HEK293 (cell line): ENCODE measurements around the gene IQGAP3.

Experiments
- CTCF ChIA-PET: fragments of 350-600 bp; formaldehyde crosslinking; extraction: SDS; loops from one replicate; lab custom pipeline; 2021; ENCODE audit warnings: antibody characterized with exemption; lab: Yijun Ruan, JAX
- POLR2A ChIA-PET: fragments of 300-600 bp; formaldehyde crosslinking; extraction: SDS; loops from one replicate; lab custom pipeline; 2020; ENCODE audit warnings: antibody characterized with exemption, inconsistent platforms; lab: Yijun Ruan, JAX
- H3K27ac ChIP-seq: fragments of 200-500 bp; sonication (Bioruptor generic); 2 replicates; pipeline ENCODE4 v1.5.1; 2014; ENCODE audit warnings: low read depth, low read length, control low read depth, inconsistent platforms; ENCODE audit errors: extremely low read depth
- H3K36me3 ChIP-seq, 2 experiments: fragments of 200-500 bp in 1 of 2; sonication (Bioruptor generic) in 1 of 2; 1 replicate in 1 of 2; 2 replicates in 1 of 2; pipeline ENCODE4 v1.5.1; 2014 to 2017; ENCODE audit warnings: inconsistent platforms in 2 of 2, low read length in 2 of 2; ENCODE audit not compliant: control insufficient read depth in 2 of 2, insufficient read depth in 1 of 2
- H3K4me1 ChIP-seq: fragments of 200-500 bp; sonication (Bioruptor generic); 2 replicates; pipeline ENCODE4 v1.5.1; 2014; ENCODE audit warnings: mild to moderate bottlenecking, low read length, inconsistent platforms; ENCODE audit not compliant: control insufficient read depth, insufficient read depth
- H3K4me3 ChIP-seq: 2 replicates; pipeline ENCODE4 v1.5.1; 2011; ENCODE audit warnings: low read depth, mild to moderate bottlenecking, control low read depth, low read length, moderate library complexity
- H3K9me3 ChIP-seq: fragments of 200-500 bp; sonication (Bioruptor generic); 2 replicates; pipeline ENCODE4 v1.5.1; 2014; ENCODE audit warnings: low read depth, low read length, inconsistent platforms; ENCODE audit not compliant: control insufficient read depth, insufficient read depth
- BCL11A ChIP-seq: fragments of 450-650 bp; formaldehyde crosslinking; IDR thresholded peaks from 2 replicates; pipeline ENCODE4 v1.5.1; 2016; ENCODE audit warnings: low read depth, missing biosample characterization, missing genetic modification characterization
- EGR2 ChIP-seq: fragments of 450-650 bp; formaldehyde crosslinking; IDR thresholded peaks from 2 replicates; pipeline ENCODE4 v1.5.1; 2016; ENCODE audit warnings: low read depth, missing biosample characterization, missing genetic modification characterization
- KLF1 ChIP-seq: fragments of 450-650 bp; formaldehyde crosslinking; IDR thresholded peaks from 2 replicates; pipeline ENCODE4 v1.5.1; 2016; ENCODE audit warnings: missing biosample characterization, missing genetic modification characterization
- MEIS1 ChIP-seq: sonication (generic); formaldehyde crosslinking; IDR thresholded peaks from 2 replicates; pipeline ENCODE4 v1.8.1; 2022; ENCODE audit warnings: missing genetic modification reagents, mild to moderate bottlenecking, borderline replicate concordance
- MZF1 ChIP-seq: fragments of 450-650 bp; formaldehyde crosslinking; IDR thresholded peaks from 2 replicates; pipeline ENCODE4 v1.5.1; 2017; ENCODE audit warnings: missing biosample characterization, missing genetic modification characterization, borderline replicate concordance
- REPIN1 ChIP-seq: fragments of 450-650 bp; formaldehyde crosslinking; IDR thresholded peaks from 2 replicates; pipeline ENCODE4 v1.5.1; 2017; ENCODE audit warnings: missing biosample characterization, missing genetic modification characterization, low read depth
- SP3 ChIP-seq: fragments of 450-650 bp; formaldehyde crosslinking; IDR thresholded peaks from 2 replicates; pipeline ENCODE4 v1.5.1; 2016; ENCODE audit warnings: missing biosample characterization, missing genetic modification characterization
- TCF7L2 ChIP-seq: IDR thresholded peaks from 2 replicates; pipeline ENCODE4 v1.6.1; 2011; ENCODE audit warnings: low read depth, mild to moderate bottlenecking, inconsistent platforms, low read length, moderate library complexity, borderline replicate concordance
- ZBTB17 ChIP-seq: fragments of 450-650 bp; formaldehyde crosslinking; IDR thresholded peaks from 2 replicates; pipeline ENCODE4 v1.5.1; 2016; ENCODE audit warnings: missing biosample characterization, missing genetic modification characterization
- ZBTB20 ChIP-seq: fragments of 450-650 bp; formaldehyde crosslinking; IDR thresholded peaks from 2 replicates; pipeline ENCODE4 v1.5.1; 2016; ENCODE audit warnings: missing biosample characterization, missing genetic modification characterization
- ZFHX2 ChIP-seq: fragments of 450-650 bp; formaldehyde crosslinking; conservative IDR thresholded peaks from 2 replicates; pipeline ENCODE4 v1.5.1; 2016; ENCODE audit warnings: missing biosample characterization, missing genetic modification characterization
- ZFP37 ChIP-seq: fragments of 450-650 bp; formaldehyde crosslinking; IDR thresholded peaks from 2 replicates; pipeline ENCODE4 v1.5.1; 2016; ENCODE audit warnings: missing biosample characterization, missing genetic modification characterization
- ZNF274 ChIP-seq, 2 experiments: fragments of 200-500 bp in 1 of 2; fragments of 450-650 bp in 1 of 2; sonication (Bioruptor generic) in 1 of 2; formaldehyde crosslinking in 1 of 2; IDR thresholded peaks; 2 replicates each; pipeline versions ENCODE4 v1.5.1 to v1.6.1; 2014 to 2016; ENCODE audit warnings: borderline replicate concordance in 1 of 2, inconsistent platforms in 1 of 2, low read length in 1 of 2, missing biosample characterization in 1 of 2, missing genetic modification characterization in 1 of 2
- ZNF280C ChIP-seq: fragments of 450-650 bp; formaldehyde crosslinking; IDR thresholded peaks from 2 replicates; pipeline ENCODE4 v1.5.1; 2016; ENCODE audit warnings: missing biosample characterization, missing genetic modification characterization
- ZNF341 ChIP-seq: fragments of 450-650 bp; formaldehyde crosslinking; IDR thresholded peaks from 2 replicates; pipeline ENCODE4; 2016; ENCODE audit warnings: low read depth, missing biosample characterization, missing genetic modification characterization
- ZNF366 ChIP-seq: fragments of 450-650 bp; formaldehyde crosslinking; conservative IDR thresholded peaks from 2 replicates; pipeline ENCODE4 v1.5.1; 2016; ENCODE audit warnings: missing biosample characterization, missing genetic modification characterization
- ZNF37A ChIP-seq: fragments of 450-650 bp; IDR thresholded peaks from 2 replicates; pipeline ENCODE4 v1.5.1; 2018; ENCODE audit warnings: missing biosample characterization, missing genetic modification characterization
- ZNF391 ChIP-seq: fragments of 450-650 bp; formaldehyde crosslinking; IDR thresholded peaks from 2 replicates; pipeline ENCODE4 v1.5.1; 2016; ENCODE audit warnings: low read depth, missing biosample characterization, missing genetic modification characterization, borderline replicate concordance
- ZNF398 ChIP-seq: fragments of 450-650 bp; formaldehyde crosslinking; IDR thresholded peaks from 2 replicates; pipeline ENCODE4 v1.5.1; 2017; ENCODE audit warnings: missing biosample characterization, missing genetic modification characterization
- ZNF571 ChIP-seq: fragments of 450-650 bp; formaldehyde crosslinking; IDR thresholded peaks from 2 replicates; pipeline ENCODE4 v1.5.0; 2017; ENCODE audit warnings: missing biosample characterization, missing genetic modification characterization
- ZNF677 ChIP-seq: fragments of 450-650 bp; IDR thresholded peaks from 2 replicates; pipeline ENCODE4 v1.5.0; 2018; ENCODE audit warnings: missing biosample characterization, mild to moderate bottlenecking, missing genetic modification characterization, moderate library complexity
- ZNF701 ChIP-seq: fragments of 450-650 bp; formaldehyde crosslinking; IDR thresholded peaks from 2 replicates; pipeline ENCODE4 v1.5.1; 2016; ENCODE audit warnings: missing biosample characterization, missing genetic modification characterization
- ZNF707 ChIP-seq: fragments of 450-650 bp; formaldehyde crosslinking; IDR thresholded peaks from 2 replicates; pipeline ENCODE4 v1.5.1; 2016; ENCODE audit warnings: missing biosample characterization, missing genetic modification characterization
- ZNF785 ChIP-seq: fragments of 450-650 bp; formaldehyde crosslinking; IDR thresholded peaks from 2 replicates; pipeline ENCODE4 v1.5.1; 2016; ENCODE audit warnings: missing biosample characterization, missing genetic modification characterization
- ZXDB ChIP-seq: fragments of 450-650 bp; formaldehyde crosslinking; IDR thresholded peaks from 2 replicates; pipeline ENCODE4 v1.5.1; 2016; ENCODE audit warnings: missing biosample characterization, missing genetic modification characterization
- TF ChIP-seq, protein P1 (sequence below): fragments of 450-650 bp; formaldehyde crosslinking; IDR thresholded peaks from 2 replicates; pipeline ENCODE4 v1.5.1; 2016; ENCODE audit warnings: missing biosample characterization, missing genetic modification characterization
- TF ChIP-seq, protein P2 (sequence below): fragments of 450-650 bp; formaldehyde crosslinking; IDR thresholded peaks from 2 replicates; pipeline ENCODE4 v1.5.1; 2016; ENCODE audit warnings: missing biosample characterization, missing genetic modification characterization

Gene IQGAP3

GRCh38 chr1:156489935-156490293 is 82.5 kb downstream of the IQGAP3 start:
- H3K9me3 ChIP-seq, result no peaks in the 10 kb centered on the region
- H3K27ac ChIP-seq, result no peak overlapping the region; the same call in 1 of the 2 replicates
- H3K36me3 ChIP-seq, result peaks cover 0 to 8% of the 10 kb centered on the region in 2 experiments; a peak in 1 of 3 replicates
- TF ChIP-seq, protein P1, sequence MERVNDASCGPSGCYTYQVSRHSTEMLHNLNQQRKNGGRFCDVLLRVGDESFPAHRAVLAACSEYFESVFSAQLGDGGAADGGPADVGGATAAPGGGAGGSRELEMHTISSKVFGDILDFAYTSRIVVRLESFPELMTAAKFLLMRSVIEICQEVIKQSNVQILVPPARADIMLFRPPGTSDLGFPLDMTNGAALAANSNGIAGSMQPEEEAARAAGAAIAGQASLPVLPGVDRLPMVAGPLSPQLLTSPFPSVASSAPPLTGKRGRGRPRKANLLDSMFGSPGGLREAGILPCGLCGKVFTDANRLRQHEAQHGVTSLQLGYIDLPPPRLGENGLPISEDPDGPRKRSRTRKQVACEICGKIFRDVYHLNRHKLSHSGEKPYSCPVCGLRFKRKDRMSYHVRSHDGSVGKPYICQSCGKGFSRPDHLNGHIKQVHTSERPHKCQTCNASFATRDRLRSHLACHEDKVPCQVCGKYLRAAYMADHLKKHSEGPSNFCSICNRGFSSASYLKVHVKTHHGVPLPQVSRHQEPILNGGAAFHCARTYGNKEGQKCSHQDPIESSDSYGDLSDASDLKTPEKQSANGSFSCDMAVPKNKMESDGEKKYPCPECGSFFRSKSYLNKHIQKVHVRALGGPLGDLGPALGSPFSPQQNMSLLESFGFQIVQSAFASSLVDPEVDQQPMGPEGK (tag by site-specific recombination), result peak; percentile 27; the same call in 1 of the 2 replicates
- TF ChIP-seq ZNF677 (no peak), BCL11A (no peak)
- TF ChIP-seq, all 188 proteins: peak for 1
- POLR2A ChIA-PET, result interaction anchor here (0.9 to 3.3 kb wide), 4 partner anchors 9 to 68 kb away, joined by 3 to 20 read pairs (median 4); partner anchors contain the start of gene MEF2D
- H3K4me3 ChIP-seq, result no peak overlapping the region
- CTCF ChIA-PET, result interaction anchor here (0.6 to 2.8 kb wide), 7 partner anchors 9 to 110 kb away, joined by 3 to 14 read pairs (median 4); partner anchors contain the start of gene MEF2D
- peaks cover 16% of the 10 kb centered on the region for H3K4me1 ChIP-seq

DNA sequence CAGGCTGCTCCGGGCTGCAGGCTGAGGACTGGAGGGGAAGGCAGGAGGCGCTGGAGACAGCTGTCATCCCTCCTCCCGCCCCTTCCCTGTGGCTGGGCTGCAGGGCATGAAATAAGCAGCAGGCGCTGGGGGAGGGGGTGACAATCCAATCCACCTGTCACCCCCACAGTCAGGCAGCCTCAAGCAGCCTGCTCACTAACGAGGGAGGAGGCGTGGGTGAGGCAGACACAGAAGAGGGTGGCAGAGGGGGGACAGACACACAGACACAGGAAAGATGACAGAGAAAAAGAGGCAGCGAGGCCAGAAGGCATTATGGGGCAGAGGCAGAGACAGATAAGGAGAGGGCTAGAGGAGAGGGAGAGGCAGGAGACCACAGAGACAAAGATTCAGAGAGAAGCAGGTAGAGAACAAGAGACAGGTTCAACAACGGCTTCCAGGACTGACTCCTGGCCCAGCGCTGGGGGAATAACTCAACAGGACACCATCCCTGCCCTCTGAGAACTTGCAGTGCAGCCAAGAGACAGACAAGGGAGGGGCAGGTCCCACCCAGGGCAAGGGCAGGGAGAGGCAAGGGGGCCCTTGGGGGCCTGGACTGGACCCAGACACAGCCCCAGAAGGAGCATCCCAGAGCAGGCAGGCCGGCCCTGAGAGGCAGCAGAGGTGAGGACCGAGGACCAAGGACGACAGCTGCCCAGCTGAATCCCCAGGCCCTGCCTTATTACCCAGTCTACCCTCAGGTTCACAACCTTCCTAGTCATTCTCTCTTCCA is 83.0 kb downstream of the IQGAP3 start:
- Histone ChIP-seq H3K9me3 (no peaks in the 10 kb centered on the region), H3K36me3 (peaks cover 0 to 3% of the 10 kb centered on the region in 2 experiments; a peak in 1 of 3 replicates), H3K4me3 (no peak overlapping the region), H3K4me1 (peaks cover 16% of the 10 kb centered on the region), H3K27ac (no peak overlapping the region; the same call in 1 of the 2 replicates)
- POLR2A ChIA-PET, result interaction anchor here (1.6 to 1.8 kb wide), 3 partner anchors 9 to 32 kb away, joined by 4 to 6 read pairs (median 5); no protein-coding TSS in a partner anchor
- CTCF ChIA-PET, result interaction anchor here (0.6 to 1.5 kb wide), 5 partner anchors 16 to 104 kb away, joined by 3 to 6 read pairs (median 3); no protein-coding TSS in a partner anchor
- TF ChIP-seq ZBTB20 (tag by site-specific recombination) (no peak), ZNF366 (tag by site-specific recombination) (0 out of 2 replicates have a peak, but pooled peaks have one; percentile 11), ZNF785 (tag by site-specific recombination) (no peak), ZNF398 (tag by site-specific recombination) (peak; percentile 92), ZNF341 (tag by site-specific recombination) (peak; percentile 70), ZNF274 (IDR thresholded peaks at IDR 0.05; ENCODE audit: low read length) (no peak), ZNF274 (tag by site-specific recombination; IDR thresholded peaks at IDR 0.05; ENCODE audit: borderline replicate concordance) (no peak), ZFHX2 (tag by site-specific recombination) (peak; percentile 92), ZNF37A (tag by site-specific recombination) (no peak), ZNF707 (tag by site-specific recombination) (no peak), ZXDB (tag by site-specific recombination) (no peak), KLF1 (tag by site-specific recombination) (peak; percentile 12; the same call in 1 of the 2 replicates), SP3 (tag by site-specific recombination) (no peak), ZNF701 (tag by site-specific recombination) (no peak), ZBTB17 (peak; percentile 85), REPIN1 (tag by site-specific recombination) (no peak), EGR2 (tag by site-specific recombination) (peak; percentile 95), TCF7L2 (no peak), MEIS1 (CRISPR knock-in tag) (no peak), MZF1 (tag by site-specific recombination) (no peak), ZNF391 (tag by site-specific recombination) (no peak), ZNF571 (tag by site-specific recombination) (no peak), ZFP37 (no peak), ZNF280C (tag by site-specific recombination) (no peak)
- TF ChIP-seq, protein P2, sequence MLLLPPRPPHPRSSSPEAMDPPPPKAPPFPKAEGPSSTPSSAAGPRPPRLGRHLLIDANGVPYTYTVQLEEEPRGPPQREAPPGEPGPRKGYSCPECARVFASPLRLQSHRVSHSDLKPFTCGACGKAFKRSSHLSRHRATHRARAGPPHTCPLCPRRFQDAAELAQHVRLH (tag by site-specific recombination), result no peak
